DOHH2 (cell line): ENCODE measurements around the gene STYXL2.

Experiments
- CTCF ChIP-seq: fragments of 200-600 bp; sonication (generic); IDR thresholded peaks from one replicate; pipeline ENCODE4 v1.5.1; 2014; ENCODE audit warnings: antibody characterized with exemption, mild to moderate bottlenecking, low read depth, low read length; ENCODE audit not compliant: poor library complexity, severe bottlenecking
- EZH2phosphoT487 ChIP-seq: fragments of 200-600 bp; sonication (generic); IDR thresholded peaks from 2 replicates; pipeline ENCODE4 v1.6.1; 2017; ENCODE audit warnings: borderline replicate concordance, mild to moderate bottlenecking, antibody characterized with exemption, low read length, moderate library complexity, mixed read lengths

DNA sequence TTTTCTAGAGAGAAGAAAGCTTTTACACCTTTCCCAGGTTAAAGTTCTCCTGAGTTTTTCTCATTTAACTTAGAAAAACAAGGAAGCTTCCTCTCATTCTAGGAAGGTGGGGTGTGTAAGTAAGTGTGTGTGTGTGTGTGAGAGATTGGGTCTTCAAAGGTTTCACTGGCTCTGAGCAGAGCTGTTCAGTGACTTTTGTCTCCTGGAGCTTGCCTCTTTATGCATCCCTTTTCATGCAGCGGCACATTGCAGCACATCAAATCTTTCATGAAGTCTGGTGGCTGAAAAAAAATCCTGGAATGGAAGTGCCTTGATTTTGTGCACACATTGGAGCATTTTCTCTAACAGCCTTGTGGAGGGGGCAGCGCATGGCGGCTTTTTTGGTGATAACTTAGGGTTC is 7.1 kb upstream of the STYXL2 start:
- no peak for TF ChIP-seq CTCF
- no peak for TF ChIP-seq EZH2phosphoT487
